ENCODE measurements around the gene CDC25B. TPM values are rescaled to one million over a fixed set of nuclear protein-coding genes. Genes with fewer than 3 reads are reported as not detected.

CDC25B gene
- total and polyA plus RNA-seq, 2 of the 13 experiments (the other 11 are each of a cell fraction or from before 2014, with no cell fraction given) = 14.5 to 19.4 TPM

DNA sequence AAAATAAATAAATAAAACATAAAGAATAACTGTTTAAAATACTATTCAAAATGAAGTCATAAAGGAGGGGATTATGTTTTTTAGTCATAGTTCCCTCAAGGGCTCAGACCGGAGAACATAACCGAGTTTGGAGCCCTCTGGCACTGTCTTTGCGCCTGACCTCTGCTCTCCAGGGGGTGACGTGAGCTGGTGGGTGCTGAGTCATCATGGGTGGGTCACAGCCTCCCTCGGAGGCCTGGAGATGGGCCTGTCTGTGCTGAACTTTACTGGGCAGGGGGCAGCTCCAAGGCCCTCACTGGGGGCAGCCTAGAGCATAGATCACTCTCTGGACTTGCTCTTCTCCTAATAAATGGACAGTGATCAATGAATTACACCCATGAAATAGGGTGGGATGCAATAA, 47.4 kb downstream of the CDC25B start (continued):
- TF ChIP-seq SALL1 (CRISPR knock-in tag; IDR thresholded peaks at IDR 0.05) (peak; percentile 57; the same call in 1 of the 2 replicates), ADNP (CRISPR knock-in tag; IDR thresholded peaks at IDR 0.05) (no peak), ASH2L (IDR thresholded peaks at IDR 0.05; ENCODE audit: insufficient read length, low read depth, low read length) (no peak), SOX5 (CRISPR knock-in tag; IDR thresholded peaks at IDR 0.05; ENCODE audit: borderline replicate concordance) (no peak), ZNF326 (CRISPR knock-in tag; IDR thresholded peaks at IDR 0.05; ENCODE audit: borderline replicate concordance) (no peak), ZC3H13 (CRISPR knock-in tag; IDR thresholded peaks at IDR 0.05) (no peak), RXRB (CRISPR knock-in tag; IDR thresholded peaks at IDR 0.05; ENCODE audit: borderline replicate concordance) (peak; percentile 57), NR3C1 (CRISPR knock-in tag; IDR thresholded peaks at IDR 0.05) (no peak), HCFC1 (IDR thresholded peaks at IDR 0.05; ENCODE audit: low read depth, low read length) (no peak), FOXM1 (CRISPR knock-in tag; IDR thresholded peaks at IDR 0.05) (no peak), CCAR2 (optimal IDR thresholded peaks at IDR 0.05; ENCODE audit: low read depth, low read length) (no peak), ZBTB7B (CRISPR knock-in tag; IDR thresholded peaks at IDR 0.05) (peak; percentile 54; the same call in 1 of the 2 replicates)
- TF ChIP-seq, protein P1, sequence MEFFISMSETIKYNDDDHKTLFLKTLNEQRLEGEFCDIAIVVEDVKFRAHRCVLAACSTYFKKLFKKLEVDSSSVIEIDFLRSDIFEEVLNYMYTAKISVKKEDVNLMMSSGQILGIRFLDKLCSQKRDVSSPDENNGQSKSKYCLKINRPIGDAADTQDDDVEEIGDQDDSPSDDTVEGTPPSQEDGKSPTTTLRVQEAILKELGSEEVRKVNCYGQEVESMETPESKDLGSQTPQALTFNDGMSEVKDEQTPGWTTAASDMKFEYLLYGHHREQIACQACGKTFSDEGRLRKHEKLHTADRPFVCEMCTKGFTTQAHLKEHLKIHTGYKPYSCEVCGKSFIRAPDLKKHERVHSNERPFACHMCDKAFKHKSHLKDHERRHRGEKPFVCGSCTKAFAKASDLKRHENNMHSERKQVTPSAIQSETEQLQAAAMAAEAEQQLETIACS (CRISPR knock-in tag; IDR thresholded peaks at IDR 0.05) = no peak
- TF ChIP-seq, protein P2, sequence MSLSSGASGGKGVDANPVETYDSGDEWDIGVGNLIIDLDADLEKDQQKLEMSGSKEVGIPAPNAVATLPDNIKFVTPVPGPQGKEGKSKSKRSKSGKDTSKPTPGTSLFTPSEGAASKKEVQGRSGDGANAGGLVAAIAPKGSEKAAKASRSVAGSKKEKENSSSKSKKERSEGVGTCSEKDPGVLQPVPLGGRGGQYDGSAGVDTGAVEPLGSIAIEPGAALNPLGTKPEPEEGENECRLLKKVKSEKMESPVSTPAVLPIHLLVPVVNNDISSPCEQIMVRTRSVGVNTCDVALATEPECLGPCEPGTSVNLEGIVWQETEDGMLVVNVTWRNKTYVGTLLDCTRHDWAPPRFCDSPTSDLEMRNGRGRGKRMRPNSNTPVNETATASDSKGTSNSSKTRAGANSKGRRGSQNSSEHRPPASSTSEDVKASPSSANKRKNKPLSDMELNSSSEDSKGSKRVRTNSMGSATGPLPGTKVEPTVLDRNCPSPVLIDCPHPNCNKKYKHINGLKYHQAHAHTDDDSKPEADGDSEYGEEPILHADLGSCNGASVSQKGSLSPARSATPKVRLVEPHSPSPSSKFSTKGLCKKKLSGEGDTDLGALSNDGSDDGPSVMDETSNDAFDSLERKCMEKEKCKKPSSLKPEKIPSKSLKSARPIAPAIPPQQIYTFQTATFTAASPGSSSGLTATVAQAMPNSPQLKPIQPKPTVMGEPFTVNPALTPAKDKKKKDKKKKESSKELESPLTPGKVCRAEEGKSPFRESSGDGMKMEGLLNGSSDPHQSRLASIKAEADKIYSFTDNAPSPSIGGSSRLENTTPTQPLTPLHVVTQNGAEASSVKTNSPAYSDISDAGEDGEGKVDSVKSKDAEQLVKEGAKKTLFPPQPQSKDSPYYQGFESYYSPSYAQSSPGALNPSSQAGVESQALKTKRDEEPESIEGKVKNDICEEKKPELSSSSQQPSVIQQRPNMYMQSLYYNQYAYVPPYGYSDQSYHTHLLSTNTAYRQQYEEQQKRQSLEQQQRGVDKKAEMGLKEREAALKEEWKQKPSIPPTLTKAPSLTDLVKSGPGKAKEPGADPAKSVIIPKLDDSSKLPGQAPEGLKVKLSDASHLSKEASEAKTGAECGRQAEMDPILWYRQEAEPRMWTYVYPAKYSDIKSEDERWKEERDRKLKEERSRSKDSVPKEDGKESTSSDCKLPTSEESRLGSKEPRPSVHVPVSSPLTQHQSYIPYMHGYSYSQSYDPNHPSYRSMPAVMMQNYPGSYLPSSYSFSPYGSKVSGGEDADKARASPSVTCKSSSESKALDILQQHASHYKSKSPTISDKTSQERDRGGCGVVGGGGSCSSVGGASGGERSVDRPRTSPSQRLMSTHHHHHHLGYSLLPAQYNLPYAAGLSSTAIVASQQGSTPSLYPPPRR (CRISPR knock-in tag; IDR thresholded peaks at IDR 0.05; ENCODE audit: borderline replicate concordance) = no peak
- TF ChIP-seq, protein P3, sequence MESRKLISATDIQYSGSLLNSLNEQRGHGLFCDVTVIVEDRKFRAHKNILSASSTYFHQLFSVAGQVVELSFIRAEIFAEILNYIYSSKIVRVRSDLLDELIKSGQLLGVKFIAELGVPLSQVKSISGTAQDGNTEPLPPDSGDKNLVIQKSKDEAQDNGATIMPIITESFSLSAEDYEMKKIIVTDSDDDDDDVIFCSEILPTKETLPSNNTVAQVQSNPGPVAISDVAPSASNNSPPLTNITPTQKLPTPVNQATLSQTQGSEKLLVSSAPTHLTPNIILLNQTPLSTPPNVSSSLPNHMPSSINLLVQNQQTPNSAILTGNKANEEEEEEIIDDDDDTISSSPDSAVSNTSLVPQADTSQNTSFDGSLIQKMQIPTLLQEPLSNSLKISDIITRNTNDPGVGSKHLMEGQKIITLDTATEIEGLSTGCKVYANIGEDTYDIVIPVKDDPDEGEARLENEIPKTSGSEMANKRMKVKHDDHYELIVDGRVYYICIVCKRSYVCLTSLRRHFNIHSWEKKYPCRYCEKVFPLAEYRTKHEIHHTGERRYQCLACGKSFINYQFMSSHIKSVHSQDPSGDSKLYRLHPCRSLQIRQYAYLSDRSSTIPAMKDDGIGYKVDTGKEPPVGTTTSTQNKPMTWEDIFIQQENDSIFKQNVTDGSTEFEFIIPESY (CRISPR knock-in tag; IDR thresholded peaks at IDR 0.05) = peak; percentile 100
- TF ChIP-seq, protein P4, sequence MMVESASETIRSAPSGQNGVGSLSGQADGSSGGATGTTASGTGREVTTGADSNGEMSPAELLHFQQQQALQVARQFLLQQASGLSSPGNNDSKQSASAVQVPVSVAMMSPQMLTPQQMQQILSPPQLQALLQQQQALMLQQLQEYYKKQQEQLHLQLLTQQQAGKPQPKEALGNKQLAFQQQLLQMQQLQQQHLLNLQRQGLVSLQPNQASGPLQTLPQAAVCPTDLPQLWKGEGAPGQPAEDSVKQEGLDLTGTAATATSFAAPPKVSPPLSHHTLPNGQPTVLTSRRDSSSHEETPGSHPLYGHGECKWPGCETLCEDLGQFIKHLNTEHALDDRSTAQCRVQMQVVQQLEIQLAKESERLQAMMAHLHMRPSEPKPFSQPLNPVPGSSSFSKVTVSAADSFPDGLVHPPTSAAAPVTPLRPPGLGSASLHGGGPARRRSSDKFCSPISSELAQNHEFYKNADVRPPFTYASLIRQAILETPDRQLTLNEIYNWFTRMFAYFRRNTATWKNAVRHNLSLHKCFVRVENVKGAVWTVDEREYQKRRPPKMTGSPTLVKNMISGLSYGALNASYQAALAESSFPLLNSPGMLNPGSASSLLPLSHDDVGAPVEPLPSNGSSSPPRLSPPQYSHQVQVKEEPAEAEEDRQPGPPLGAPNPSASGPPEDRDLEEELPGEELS (CRISPR knock-in tag; IDR thresholded peaks at IDR 0.05) = 0 out of 2 replicates have a peak, but pooled peaks have one; percentile 7
- TF ChIP-seq, protein P5, sequence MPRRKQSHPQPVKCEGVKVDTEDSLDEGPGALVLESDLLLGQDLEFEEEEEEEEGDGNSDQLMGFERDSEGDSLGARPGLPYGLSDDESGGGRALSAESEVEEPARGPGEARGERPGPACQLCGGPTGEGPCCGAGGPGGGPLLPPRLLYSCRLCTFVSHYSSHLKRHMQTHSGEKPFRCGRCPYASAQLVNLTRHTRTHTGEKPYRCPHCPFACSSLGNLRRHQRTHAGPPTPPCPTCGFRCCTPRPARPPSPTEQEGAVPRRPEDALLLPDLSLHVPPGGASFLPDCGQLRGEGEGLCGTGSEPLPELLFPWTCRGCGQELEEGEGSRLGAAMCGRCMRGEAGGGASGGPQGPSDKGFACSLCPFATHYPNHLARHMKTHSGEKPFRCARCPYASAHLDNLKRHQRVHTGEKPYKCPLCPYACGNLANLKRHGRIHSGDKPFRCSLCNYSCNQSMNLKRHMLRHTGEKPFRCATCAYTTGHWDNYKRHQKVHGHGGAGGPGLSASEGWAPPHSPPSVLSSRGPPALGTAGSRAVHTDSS (CRISPR knock-in tag; conservative IDR thresholded peaks at IDR 0.05) = no peak
- TF ChIP-seq, protein P6, sequence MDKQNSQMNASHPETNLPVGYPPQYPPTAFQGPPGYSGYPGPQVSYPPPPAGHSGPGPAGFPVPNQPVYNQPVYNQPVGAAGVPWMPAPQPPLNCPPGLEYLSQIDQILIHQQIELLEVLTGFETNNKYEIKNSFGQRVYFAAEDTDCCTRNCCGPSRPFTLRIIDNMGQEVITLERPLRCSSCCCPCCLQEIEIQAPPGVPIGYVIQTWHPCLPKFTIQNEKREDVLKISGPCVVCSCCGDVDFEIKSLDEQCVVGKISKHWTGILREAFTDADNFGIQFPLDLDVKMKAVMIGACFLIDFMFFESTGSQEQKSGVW (CRISPR knock-in tag; IDR thresholded peaks at IDR 0.05; ENCODE audit: borderline replicate concordance) = no peak

All from HepG2 (cell line).